Upper lobe of left lung (tissue), 6 donors: ENCODE data around the gene ARHGAP42. TPM values are rescaled to one million over a fixed set of nuclear protein-coding genes. Genes with fewer than 3 reads are reported as not detected.

ENCODE experiments used
- ATAC-seq, 2 donors: fragments of 200-7000 bp; cut with Tn5 transposase; one replicate each; pipeline ENCODE4 v1.9.1; 2022; ENCODE audit warnings: mild to moderate bottlenecking in 2 of 2, moderate library complexity in 2 of 2; ENCODE audit not compliant: low FRiP score in 2 of 2
- DNase-seq, 2 donors: peaks; one replicate each; pipeline ENCODE4 v3.0.0-alpha.2; 2019 to 2020
- H3K27ac ChIP-seq, 4 donors: fragments of 200-600 bp; sonication (generic); one replicate each; pipeline ENCODE4 v1.5.1; 2016 to 2019
- H3K27me3 ChIP-seq, 4 donors: fragments of 200-600 bp; sonication (generic); one replicate each; pipeline ENCODE4 v1.5.1; 2017 to 2019
- H3K36me3 ChIP-seq, 4 donors: fragments of 200-600 bp; sonication (generic); one replicate each; pipeline ENCODE4 v1.5.1; 2016 to 2019
- H3K4me1 ChIP-seq, 4 donors: fragments of 200-600 bp; sonication (generic); one replicate each; pipeline ENCODE4 v1.5.1; 2018 to 2019
- H3K4me3 ChIP-seq, 4 donors: fragments of 200-600 bp; sonication (generic); one replicate each; pipeline ENCODE4 v1.5.1; 2017 to 2019; ENCODE audit warnings: mild to moderate bottlenecking in 2 of 4, moderate library complexity in 1 of 4
- H3K9me3 ChIP-seq, 4 donors: fragments of 200-600 bp; sonication (generic); one replicate each; pipeline ENCODE4 v1.5.1; 2018 to 2019
- CTCF ChIP-seq, 6 experiments: fragments of 450-650 bp in 4 of 6; fragments of 200-600 bp in 2 of 6; sonication (generic) in 2 of 6; IDR thresholded peaks; one replicate each; pipeline ENCODE4 v1.5.1; 2016 to 2019; ENCODE audit warnings: antibody characterized with exemption in 6 of 6
- EP300 ChIP-seq, 4 donors: sonication (generic); formaldehyde crosslinking; IDR thresholded peaks; one replicate each; pipeline ENCODE4 v1.5.1; 2017; ENCODE audit warnings: antibody characterized with exemption in 4 of 4, control low read depth in 2 of 4
- POLR2A ChIP-seq, 4 donors: fragments of 450-650 bp; IDR thresholded peaks; one replicate each; pipeline ENCODE4 v1.5.1; 2016 to 2017; ENCODE audit warnings: antibody characterized with exemption in 4 of 4, mild to moderate bottlenecking in 2 of 4
- POLR2AphosphoS5 ChIP-seq, 2 donors: sonication (generic); formaldehyde crosslinking; IDR thresholded peaks; one replicate each; pipeline ENCODE4 v1.5.1; 2017; ENCODE audit warnings: antibody characterized with exemption in 2 of 2
- WGBS, 2 donors: methylation state at CpG; one replicate each; pipeline ENCODE4 v1.1.5; 2017 to 2018; 5-methylcytosine and 5-hydroxymethylcytosine counted together
- total RNA-seq, 6 donors: library from RNA; depleted of rRNA in 4 of 6; stranded (reverse); fragments of >200 nt in 4 of 6; gene quantifications; one replicate each; pipeline versions ENCODE4 v1.1.0 to v1.2.1, GENCODE V29; 2016 to 2021
- donor health status: DM: no; HTN: no; CAD: no; lungs with moderate emphysema.
- donor health status: DM: no; HTN: yes; CAD: no; lungs with severe emphysema.

Gene ARHGAP42
- total RNA-seq, 6 donors from 2014 or later = 8.7 to 44.9 (median 23.6) TPM

- no peaks in the 10 kb centered on the region for H3K4me1 ChIP-seq
- no peaks in the 10 kb centered on the region for H3K27me3 ChIP-seq
- no peaks in the 10 kb centered on the region for H3K9me3 ChIP-seq
- no peak for TF ChIP-seq POLR2A (IDR thresholded peaks at IDR 0.05)
- no peak for TF ChIP-seq POLR2AphosphoS5 (IDR thresholded peaks at IDR 0.05)
- TF ChIP-seq CTCF (IDR thresholded peaks at IDR 0.05) = no peak
- no peak for TF ChIP-seq EP300 (IDR thresholded peaks at IDR 0.05)
- H3K4me3 ChIP-seq = no peak overlapping the region
- no peak for ATAC-seq
- DNase-seq = no peak
- 60 to 68% methylated on average over 5 of the region's 5 CpGs for WGBS, 2 donors
- no peak overlapping the region for H3K27ac ChIP-seq
- no peaks in the 10 kb centered on the region for H3K36me3 ChIP-seq
Measured at GRCh38 chr11:100939571-100939970, 252.5 kb downstream of the ARHGAP42 start.

DNA sequence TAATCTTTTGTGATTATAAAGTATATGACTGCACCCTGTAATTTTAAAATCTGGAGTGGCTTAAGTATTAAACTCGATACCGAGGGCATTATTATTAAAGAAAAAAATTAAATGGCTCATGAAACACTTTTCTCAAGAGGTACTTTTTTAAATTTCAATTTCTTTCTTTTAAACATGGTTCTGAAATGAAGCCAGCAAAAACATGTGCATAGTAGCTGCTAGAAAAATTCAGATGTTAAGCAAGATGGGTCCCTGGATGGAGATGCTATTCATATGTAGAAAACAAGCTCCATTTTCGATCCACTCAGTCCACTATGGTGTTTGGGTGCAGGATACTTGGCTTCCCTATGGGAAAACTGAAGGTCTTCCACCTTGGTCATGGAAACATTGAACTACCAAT is 253.0 kb downstream of the ARHGAP42 start:
- WGBS, 2 donors = 85 to 86% methylated on average over 3 of the region's 3 CpGs
- no peak for TF ChIP-seq CTCF (IDR thresholded peaks at IDR 0.05)
- no peak for TF ChIP-seq POLR2A (IDR thresholded peaks at IDR 0.05)
- no peak for TF ChIP-seq POLR2AphosphoS5 (IDR thresholded peaks at IDR 0.05)
- no peak for TF ChIP-seq EP300 (IDR thresholded peaks at IDR 0.05)

DNA sequence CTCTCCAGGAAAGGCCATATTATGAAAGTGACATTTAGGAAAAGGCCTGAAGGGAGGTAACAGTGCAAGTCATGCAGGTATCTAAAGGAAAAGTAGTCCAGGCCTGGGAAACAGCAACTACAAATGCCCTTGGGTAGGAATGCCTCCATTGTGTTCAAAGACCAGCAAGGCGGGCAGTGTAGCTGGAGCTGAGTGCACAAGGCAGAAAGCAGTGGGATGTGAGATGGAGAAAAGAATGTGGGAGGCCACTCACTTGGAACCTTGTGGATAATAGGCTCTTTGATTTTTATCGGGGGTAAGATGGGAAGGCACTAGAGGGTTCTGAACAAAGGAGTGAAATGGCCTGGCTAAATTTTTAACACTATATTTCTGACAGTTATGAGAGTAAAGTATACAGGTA is 253.9 kb downstream of the ARHGAP42 start:
- no peak for DNase-seq
- 78 to 79% methylated on average over 2 of the region's 2 CpGs for WGBS, 2 donors
- TF ChIP-seq CTCF (IDR thresholded peaks at IDR 0.05) (no peak), POLR2A (IDR thresholded peaks at IDR 0.05) (no peak), POLR2AphosphoS5 (IDR thresholded peaks at IDR 0.05) (no peak), EP300 (IDR thresholded peaks at IDR 0.05) (no peak)

More for the DNA sequence above, 253.0 kb downstream of the ARHGAP42 start:
- DNase-seq (no peak), ATAC-seq (no peak)
- H3K4me3 ChIP-seq = no peak overlapping the region
- H3K4me1 ChIP-seq = no peaks in the 10 kb centered on the region
- H3K9me3 ChIP-seq = no peaks in the 10 kb centered on the region
- no peak overlapping the region for H3K27ac ChIP-seq
- no peaks in the 10 kb centered on the region for H3K27me3 ChIP-seq
- H3K36me3 ChIP-seq = no peaks in the 10 kb centered on the region

DNA sequence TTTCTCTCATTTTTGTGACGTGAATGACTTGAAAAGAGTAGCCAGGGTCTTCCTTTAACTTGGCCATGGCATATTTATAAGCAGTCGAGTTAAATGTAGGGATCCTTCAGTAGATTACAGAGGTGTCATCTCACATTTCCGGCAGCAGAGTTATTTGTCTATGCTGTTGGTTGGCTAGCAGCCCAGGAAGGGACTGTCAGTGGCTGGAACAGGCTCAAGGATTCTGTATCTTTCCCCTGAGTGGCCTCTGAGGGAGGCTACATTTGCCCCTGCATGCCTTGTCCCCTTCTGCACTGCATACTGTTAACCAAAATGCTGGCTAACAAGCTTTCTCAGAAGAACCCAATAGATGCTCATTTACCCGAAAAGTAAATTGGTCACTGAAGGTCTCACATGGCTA is 254.9 kb downstream of the ARHGAP42 start:
- WGBS, 2 donors = 47 to 53% methylated on average over 4 of the region's 4 CpGs
- no peaks in the 10 kb centered on the region for H3K9me3 ChIP-seq
- no peaks in the 10 kb centered on the region for H3K36me3 ChIP-seq
- DNase-seq = no peak
- H3K4me1 ChIP-seq = no peaks in the 10 kb centered on the region
- H3K27ac ChIP-seq = no peak overlapping the region
- ATAC-seq = no peak
- H3K4me3 ChIP-seq = no peak overlapping the region
- no peaks in the 10 kb centered on the region for H3K27me3 ChIP-seq
- no peak for TF ChIP-seq POLR2A (IDR thresholded peaks at IDR 0.05)
- no peak for TF ChIP-seq CTCF (IDR thresholded peaks at IDR 0.05)
- TF ChIP-seq POLR2AphosphoS5 (IDR thresholded peaks at IDR 0.05) = no peak
- TF ChIP-seq EP300 (IDR thresholded peaks at IDR 0.05) = no peak

More for the DNA sequence above, 253.9 kb downstream of the ARHGAP42 start:
- Histone ChIP-seq H3K9me3 (no peaks in the 10 kb centered on the region), H3K4me3 (no peak overlapping the region), H3K4me1 (no peaks in the 10 kb centered on the region), H3K27me3 (no peaks in the 10 kb centered on the region), H3K36me3 (no peaks in the 10 kb centered on the region), H3K27ac (no peak overlapping the region)
- no peak for ATAC-seq

GRCh38 chr11:100948936-100949335 is 261.8 kb downstream of the ARHGAP42 start:
- ATAC-seq (no peak), DNase-seq (no peak)
- H3K27ac ChIP-seq = no peak overlapping the region
- H3K9me3 ChIP-seq = no peaks in the 10 kb centered on the region
- H3K36me3 ChIP-seq = no peaks in the 10 kb centered on the region
- no peak for TF ChIP-seq EP300 (IDR thresholded peaks at IDR 0.05)
- no peak for TF ChIP-seq CTCF (IDR thresholded peaks at IDR 0.05)
- TF ChIP-seq POLR2A (IDR thresholded peaks at IDR 0.05) = no peak
- TF ChIP-seq POLR2AphosphoS5 (IDR thresholded peaks at IDR 0.05) = no peak
- no peaks in the 10 kb centered on the region for H3K4me1 ChIP-seq
- no peak overlapping the region for H3K4me3 ChIP-seq
- H3K27me3 ChIP-seq = no peaks in the 10 kb centered on the region
- 78 to 83% methylated on average over 2 of the region's 2 CpGs for WGBS, 2 donors
